Stimulated activated CD8-positive, alpha-beta memory T cell treated with anti-CD3 and anti-CD28 coated beads, Interleukin-7, amount 100 ng/mL, for 48 hours (primary cell): ENCODE measurements around the gene PARD6G.

Experiments used
- DNase-seq, 2 donors: peaks; one replicate each; pipeline ENCODE4 v3.0.0-alpha.2; 2020; ENCODE audit warnings: low read depth in 1 of 2; ENCODE audit errors: extremely low read depth in 1 of 2

Gene PARD6G

DNA sequence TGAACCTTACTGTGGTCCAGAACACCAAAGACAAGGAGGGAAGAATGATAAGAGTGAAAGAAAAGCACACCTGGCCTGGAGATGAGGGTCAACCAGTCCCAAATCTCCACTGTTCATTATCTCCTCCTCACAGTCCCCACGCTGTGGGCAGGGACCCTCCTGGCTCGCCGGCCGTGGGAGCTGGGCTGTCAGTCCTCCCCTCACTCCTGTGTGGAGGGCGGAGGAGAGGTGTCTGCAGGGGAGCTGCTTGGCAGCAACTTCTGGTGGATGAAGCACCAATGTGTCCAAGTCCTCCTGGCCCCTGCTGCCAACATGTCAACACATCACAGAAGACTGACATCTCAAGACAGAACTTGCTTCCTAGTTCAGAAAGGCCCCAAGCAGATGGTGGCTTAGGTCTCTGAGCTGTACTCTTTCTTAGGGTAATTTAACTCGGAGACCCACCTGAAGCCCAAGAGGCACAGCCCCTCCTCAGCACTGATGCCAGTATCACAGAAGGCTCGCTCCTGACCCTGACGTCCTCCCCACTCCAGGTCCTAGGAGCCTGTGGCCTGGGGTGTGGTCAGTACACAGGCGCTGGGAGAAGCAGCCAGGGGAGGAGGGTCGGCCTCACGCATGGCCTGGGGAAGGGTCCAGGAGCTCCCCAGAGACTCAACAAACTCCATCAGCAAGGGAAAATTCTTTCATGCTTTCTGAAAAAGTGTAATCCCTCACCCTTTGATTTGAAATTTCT, 54.5 kb downstream of the PARD6G start:
- DNase-seq: no peak

DNA sequence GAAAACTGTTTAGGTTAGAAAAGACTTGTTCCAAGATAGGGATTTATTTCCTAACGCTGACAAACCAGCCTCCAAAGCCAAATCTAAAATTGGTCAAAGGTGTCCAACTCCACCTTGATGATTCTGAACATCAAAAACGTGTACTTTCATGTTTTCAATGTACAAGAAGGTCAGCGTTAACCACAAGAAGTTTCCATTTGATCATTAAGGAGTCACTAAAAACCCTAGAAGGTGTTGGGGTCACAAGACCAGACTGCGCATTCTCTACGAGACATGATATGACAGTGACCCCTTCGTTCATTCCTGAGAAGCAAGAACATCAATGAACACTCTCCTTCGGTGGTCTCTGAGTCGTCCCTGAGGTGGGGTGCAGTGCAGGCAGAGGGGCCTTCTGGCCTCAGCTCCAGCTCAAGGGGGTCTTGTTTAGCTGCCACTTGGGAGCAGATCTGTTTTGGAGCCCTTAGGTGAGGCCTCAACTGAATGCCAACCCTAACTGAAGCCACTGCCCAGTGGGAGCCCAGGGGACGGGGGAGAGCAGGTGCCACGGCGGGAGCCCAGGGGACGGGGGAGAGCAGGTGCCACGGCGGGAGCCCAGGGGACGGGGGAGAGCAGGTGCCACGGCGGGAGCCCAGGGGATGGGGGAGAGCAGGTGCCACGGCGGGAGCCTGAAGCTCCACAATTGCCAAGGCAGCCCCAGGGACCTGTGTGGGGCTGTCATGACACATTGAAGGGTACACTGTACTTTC, 55.2 kb downstream of the PARD6G start:
- DNase-seq: no peak

DNA sequence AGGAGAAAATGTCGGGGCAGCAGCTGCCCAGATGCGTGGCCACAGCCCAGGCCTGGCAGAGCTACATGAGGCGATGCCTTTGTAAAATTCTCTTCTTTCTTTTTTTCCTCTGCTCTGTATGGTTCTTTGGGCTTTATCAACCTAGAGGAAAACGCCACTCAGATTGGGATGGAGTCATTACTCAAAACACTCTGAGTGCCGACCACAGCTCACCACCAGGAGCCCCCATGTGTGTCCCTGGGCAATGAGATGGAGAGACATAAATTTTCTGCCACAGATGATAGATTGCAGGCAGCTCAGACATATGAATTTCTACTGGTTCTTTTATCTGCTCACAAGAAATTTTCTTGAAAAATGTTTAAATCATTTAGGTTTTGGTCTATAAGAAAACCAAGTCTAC, 56.0 kb downstream of the PARD6G start:
- no peak for DNase-seq

DNA sequence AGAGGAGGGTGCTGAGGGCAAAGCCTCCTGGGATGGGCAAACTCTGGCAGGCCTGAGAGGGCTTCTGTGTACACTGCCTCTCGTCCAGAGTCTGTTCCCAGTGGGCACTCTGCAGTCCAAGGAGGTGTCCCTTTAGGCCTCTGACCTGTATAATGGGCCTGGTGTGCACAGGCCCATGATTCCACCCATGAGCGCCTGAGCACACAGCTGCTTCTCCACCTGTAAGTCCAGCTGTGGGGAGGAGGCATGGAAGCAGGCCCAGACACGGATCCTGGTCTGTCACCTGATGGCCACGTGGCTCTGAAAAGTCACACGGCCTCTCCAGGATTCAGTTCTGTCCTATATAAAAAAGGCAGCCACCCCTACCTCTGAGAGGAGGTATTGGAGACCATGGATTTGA, 57.0 kb downstream of the PARD6G start:
- no peak for DNase-seq

DNA sequence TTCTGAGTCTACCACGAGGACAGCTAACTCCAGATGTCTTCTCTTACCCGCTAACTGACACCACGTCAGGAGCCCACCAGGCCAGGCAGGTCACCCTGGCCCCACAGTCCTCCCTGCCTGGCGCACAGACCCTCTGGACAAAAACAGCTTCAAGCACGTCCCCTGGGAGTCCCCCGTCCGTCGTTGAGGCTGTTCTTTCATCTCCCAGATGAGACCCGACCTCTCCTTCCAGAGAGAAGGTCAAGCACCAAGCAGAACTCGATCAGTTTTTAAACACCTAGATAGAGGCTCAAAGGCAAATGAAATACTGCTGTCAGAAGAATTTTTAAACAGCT, 57.8 kb downstream of the PARD6G start:
- DNase-seq: no peak

DNA sequence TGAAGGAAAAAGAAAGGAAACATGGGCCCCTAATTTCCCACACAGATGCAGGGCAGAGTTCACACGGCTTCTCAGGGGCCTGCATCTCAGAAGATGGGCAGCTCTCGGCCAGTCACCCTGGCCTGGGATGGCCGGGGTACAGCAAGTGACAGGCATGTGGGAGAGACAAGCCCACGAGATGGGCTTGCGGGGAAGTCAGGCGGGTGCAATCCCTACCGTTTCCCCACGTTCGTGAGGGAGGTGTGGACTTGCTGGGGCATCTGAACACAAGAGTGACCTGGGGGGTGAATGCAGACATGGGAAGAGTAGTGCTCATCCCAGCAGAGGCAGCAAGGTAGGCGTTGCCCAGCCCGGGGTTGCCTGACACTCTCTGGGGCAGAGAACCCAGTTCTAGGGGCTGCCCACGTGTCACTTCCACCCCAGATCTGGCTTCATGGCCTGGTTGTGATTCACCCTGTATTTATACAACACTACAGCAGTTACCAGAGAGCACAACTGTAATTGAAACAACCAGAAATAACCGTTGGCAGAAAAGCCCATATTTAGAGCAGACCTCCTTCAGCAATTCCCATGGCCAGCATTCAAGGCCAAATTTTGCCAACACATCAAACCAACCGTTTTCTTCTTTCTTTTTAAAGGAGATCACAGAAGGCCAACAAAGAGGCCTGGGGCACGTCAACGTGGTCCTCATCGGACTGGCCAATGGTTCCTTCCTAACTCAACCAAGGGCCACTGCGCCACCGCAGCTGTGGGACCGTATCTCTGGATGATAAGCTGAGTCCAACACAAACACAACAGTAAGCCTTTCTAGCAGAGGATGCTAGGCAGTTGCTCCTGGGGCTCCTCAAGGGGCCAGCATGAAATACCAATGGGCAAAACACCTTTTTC, 58.4 kb downstream of the PARD6G start:
- DNase-seq: no peak

DNA sequence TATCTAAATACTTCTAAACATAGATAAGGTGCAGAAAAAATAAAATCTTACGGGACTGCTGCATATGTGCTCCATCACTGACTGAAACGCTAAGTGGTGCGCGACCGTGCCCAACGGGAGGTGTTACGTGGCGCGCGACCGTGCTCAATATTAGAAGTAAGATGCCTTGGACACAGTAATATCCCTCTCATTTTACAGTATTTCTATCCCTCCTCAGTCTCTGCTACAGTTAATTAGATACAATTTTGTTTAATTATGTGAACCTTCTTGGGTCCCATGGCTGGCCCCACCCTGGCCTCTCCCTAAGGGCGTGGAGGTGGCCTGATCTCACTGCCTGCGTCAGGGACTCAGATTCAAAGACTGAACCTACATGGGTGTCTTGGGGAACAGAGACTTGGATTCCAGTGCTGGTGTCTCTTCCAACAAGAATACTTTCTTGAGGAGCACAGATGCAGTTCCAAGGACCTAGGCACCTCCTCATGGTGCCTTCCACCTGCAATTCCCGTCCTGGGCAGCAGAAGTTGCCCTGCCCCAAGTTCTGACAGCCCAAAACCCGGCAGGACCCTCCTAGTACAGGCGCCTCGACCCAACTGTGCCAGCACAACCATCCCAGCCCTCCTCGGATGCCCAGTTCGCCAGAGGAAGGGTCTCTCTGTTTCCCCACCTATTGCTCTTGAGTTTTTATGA, 59.2 kb downstream of the PARD6G start:
- no peak for DNase-seq

DNA sequence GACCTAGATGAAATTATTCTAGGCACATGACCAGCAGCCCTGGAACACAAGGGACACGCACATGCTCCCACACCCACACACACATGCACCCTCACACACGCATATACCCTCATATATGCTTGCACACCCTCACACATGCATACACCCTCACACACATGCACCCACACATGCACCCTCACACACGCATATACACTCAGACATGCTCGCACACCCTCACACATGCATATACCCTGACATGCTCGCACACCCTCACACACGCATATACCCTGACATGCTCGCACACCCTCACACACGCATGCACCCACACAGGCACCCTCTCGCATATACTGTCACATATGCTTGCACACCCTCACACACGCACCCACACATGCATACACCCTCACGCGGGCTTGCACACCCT, 61.8 kb downstream of the PARD6G start:
- DNase-seq: no peak

DNA sequence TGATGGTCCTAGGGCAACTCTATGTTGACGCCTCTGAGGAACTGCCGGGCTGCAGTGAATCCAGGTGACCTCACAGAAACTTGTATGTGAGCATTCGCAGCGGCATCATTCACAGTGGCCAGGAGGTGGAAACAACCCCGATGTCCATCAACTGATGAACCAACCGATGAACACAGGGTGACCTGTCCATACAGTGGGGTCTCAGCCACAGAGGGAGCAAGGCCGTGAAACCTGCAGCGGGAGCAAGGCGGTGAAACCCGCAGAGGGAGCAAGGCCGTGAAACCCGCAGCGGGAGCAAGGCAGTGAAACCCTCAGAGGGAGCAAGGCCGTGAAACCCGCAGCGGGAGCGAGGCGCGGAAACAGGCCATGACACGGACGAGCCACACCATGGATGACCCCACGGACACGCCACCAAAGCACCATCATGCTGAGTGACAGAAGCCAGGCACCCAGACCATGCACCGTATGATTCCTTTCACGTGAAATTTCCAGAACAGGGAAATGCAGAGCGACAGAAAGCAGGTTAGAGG, 63.0 kb downstream of the PARD6G start:
- DNase-seq: no peak

DNA sequence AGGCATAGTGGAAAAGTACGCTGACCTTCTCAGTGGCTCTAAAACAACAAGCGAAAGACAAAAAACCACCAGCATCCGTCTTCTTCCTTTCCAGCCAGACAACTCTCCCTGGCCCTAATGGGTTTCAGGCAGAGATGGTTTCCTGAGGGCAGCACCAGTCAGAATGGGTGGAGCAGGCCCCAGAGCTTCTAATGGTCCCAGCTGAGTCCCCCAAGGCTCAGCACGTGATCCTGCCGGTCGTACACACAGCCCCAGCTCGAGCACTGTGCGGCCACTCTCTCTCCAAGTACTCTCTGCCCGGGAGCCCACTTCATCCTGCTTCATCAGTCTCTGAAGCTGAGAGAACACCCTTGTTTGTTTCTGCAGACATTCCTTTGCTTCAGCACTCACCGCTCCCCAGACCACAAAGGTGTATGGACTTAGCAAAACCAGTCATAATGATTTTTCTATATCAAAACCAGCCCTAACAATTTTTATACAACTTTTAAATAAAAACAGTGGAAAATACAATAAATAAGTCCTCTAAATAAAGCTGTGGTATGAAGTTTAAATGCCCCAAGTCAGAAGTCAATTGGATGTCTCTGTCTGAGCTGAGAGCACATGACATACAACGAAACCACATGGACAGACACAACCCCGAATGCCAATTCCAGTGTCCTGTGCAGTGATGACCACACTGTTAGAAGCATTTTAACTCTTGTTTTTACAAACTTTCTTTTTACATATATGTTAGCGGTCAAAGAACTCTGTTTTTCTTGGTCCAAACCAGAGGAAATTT, 63.9 kb downstream of the PARD6G start:
- DNase-seq: no peak

DNA sequence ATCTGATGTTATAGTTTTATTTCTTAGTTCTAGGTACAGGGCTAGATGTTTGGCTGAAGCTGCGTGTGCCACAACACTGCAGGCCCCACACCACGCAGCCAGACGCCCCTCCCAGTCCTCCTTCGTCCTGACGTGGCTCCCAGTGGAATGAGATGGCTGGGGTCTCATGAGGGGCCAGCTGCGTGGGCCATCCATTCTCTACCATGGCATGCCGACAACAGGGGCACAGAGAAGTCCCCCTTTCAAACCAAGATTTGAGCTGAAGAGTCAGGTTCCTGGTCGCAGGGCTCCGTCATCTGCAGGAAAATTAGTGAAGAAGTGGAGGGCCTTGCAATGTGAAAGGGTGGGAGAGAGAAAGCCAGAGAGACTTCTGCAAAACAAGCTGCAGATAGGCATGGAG, 64.5 kb downstream of the PARD6G start:
- DNase-seq: no peak

DNA sequence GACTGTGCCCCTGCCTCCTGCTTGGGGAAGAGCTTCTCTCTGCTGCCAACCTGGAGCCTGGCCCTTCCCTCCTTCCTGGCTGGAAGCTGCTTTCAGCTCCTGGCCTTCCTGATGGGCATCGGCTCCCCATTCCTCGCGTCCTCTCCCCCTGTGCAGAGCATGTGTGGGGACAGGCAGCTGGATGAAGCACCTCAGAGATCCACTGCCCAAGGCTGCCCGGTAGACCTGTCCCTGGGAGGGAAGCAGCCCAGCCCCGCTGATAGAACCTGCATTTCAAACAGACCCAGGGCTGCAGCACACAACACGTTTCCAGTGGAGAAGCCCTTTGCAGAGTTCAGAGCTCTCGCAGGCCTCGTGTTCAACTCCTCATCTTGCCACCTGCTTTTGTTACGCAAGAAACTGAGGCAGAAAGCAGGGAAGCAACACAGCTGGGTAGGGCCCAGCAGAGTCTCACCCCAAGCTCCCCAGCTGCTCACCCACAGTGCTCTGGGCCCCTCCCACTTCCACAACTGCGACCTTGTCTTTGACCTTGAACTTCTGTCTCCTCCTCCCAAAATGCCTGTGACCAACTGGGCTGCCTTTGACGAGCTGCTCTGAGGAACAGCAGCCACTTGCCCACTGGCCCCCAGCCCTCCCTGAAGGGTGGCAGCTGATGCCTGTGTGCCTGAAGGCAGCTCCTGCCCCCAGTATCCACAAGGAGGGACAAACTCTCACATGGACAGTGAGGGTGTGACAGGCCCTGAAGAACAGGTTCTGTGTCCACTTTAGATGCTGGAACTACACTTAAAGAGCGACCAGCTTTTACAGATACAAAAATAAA, 65.5 kb downstream of the PARD6G start:
- no peak for DNase-seq

DNA sequence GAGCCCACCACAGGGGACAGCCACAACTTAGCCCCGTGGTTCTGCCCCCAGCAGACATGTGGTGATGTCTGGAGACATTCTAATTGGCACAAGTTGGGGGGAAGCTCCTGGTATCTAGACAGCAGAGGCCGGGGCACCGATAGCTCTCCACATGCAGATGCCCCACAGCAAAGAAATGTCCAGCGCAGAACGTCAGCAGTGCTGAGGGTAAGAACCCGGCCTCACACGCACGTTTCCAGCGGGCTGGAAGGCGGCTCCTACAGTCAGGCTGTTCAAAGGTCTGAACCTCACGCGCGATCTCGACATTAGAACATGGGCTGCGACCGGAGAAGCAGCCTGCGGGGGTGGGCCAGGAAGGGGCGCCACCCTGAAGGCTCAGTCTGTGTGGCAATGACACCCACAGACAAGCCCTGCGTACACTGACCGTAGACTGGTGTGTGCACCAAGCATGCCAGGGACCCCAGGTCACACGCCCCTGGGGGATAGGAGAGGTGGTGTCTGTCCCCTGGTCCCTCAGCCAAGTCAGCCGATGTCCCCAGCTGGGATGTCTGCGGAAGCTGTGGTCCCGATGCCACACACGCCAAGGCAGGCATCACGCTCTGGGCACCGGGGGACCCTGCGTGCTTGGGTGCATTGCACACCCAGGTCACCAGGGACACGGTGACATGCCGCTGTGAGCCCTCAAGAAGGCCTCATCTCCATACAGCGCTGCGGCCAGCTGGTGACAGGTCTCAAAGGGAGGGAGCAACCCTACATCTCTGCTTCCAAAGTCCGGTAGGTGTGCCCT, 66.3 kb downstream of the PARD6G start:
- no peak for DNase-seq

DNA sequence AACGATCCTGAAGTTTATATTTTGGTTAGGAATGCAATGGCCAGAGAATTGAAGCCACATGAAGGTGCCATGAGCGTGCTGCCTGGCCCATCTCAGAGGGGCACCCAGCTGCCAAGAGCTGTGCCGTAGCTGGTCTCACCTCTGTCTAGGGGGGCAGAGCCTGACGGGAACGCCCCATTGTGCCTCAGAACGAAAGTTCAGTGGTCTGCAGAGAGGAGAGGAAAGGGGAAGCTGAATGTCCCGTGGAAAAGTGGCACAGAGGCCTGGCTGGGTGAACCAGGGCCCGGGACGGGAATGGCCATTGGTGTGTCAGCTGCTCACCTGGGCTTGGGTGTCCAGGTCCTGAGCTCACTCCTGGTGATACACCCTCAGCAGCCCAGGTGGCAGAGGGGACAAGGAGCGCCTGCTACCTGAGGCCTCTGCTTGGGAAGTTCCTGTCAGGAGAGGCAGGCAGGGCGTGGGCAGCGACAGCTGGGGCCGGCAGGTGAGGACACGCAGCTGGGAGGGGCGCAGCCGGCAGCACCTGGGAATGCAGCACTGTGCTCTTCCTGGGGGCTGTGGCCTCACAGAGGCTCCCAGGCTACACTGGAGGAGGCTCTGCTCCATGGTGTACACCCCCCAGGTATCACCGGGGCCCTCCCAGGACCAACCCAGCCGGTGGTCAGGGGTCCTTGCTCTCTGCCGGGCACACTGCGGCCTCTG, 67.3 kb downstream of the PARD6G start:
- no peak for DNase-seq

DNA sequence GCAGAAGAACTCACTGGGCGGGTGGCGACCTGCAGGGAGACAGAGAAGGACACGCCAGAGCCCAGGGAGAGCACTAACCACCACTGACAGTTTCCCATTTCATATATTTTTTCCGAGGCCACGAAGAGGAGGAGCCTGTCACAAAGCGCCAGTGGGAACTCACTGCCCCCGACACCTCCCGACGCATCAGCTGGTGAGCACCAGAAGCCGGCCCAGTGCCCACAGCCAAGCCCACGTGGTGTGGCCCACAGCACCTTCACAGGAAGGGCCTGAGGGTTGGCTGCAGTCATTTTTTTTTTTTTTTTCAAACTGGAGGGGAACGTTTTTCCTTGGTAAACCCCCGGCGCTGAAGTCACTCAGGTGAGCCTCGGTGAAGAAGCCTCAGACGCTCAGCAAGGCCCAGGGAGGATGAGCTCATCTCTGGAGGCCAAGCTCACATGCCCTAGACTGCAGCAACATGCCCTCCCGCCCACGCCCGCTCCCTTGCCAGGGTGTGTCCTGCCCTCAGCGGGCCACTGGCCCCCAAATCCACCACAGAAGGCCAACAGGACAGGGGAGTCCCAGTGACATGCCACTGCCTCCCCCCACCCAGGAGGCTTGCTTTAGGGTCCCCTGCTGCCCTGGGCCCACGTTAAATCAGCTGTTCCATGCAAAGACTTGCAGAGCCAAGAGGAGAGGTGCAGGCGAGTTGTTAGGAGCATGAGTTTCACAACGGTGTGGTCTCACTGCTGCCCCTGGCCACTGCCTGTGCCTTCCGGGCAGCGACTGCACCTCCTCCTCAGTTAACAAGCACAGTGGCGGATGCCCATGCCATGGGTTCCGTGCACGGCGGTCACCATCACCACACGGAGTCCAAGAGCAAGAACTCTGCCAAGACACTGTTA, 68.1 kb downstream of the PARD6G start:
- no peak for DNase-seq

DNA sequence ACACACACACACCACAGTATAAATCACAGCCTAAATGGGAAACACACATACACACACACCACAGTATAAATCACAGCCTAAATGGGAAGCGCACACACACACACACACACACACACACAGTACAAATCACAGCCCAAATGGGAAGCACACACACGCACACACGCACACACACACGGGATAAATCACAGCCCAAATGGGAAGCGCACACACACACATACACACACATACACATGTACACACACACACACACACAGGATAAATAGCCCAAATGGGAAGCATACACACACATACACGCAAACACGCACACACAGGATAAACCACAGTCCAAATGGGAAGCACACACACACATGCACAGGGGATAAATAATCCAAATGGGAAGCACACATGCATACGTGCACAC, 70.2 kb downstream of the PARD6G start:
- DNase-seq: no peak
